K562 (cell line): ENCODE results near the gene ELMO1. TPM values are rescaled to one million over a fixed set of nuclear protein-coding genes. Genes with fewer than 3 reads are reported as not detected.

Experiments
- ATAC-seq: fragments of 200-7000 bp; cut with Tn5 transposase; 3 replicates; pipeline ENCODE4 v1.9.1; 2020; ENCODE audit warnings: moderate library complexity
- BruUV-seq: library from RNA; stranded (reverse); fragments of 400-500 nt; replicated peaks from 2 replicates; lab custom pipeline; 2021; lab: Mats Ljungman, UMichigan
- CTCF ChIA-PET: fragments of 300-600 bp; formaldehyde crosslinking; extraction: SDS; loops from one replicate; lab custom pipeline; 2021; ENCODE audit warnings: low intra/inter-chr PET ratio; lab: Yijun Ruan, JAX
- POLR2A ChIA-PET: fragments of 300-600, 350-650 bp; sonication (Branson Sonifier 250); formaldehyde crosslinking; extraction: SDS; loops from one replicate; lab custom pipeline; 2021; ENCODE audit warnings: antibody characterized with exemption, inconsistent platforms; lab: Yijun Ruan, JAX
- DNase-seq, 4 experiments: peaks; one replicate each; pipeline versions ENCODE4 v3.0.0 to v3.0.0-alpha.2; 2011 to 2018; ENCODE audit warnings: low spot score in 3 of 4, mixed read lengths in 3 of 4; ENCODE audit errors: extremely low read depth in 1 of 4
- FAIRE-seq: peaks from 2 replicates; lab custom pipeline; 2011; peaks lifted over from hg19 to GRCh38; lab: Jason Lieb, UNC
- H2AFZ ChIP-seq: 2 replicates; pipeline ENCODE4 v1.6.0; 2011; ENCODE audit warnings: low read depth, low read length, control low read depth, inconsistent platforms
- H3K27ac ChIP-seq: fragments of 200-600 bp; 3 replicates; pipeline ENCODE4 v1.8.0; 2011; ENCODE audit warnings: low read depth, mild to moderate bottlenecking, control low read depth, inconsistent platforms, low read length, moderate library complexity, mixed read lengths; ENCODE audit errors: extremely low read depth
- H3K27me3 ChIP-seq, 2 experiments: fragments of 300-600 bp in 1 of 2; 2 replicates in 1 of 2; 3 replicates in 1 of 2; pipeline versions ENCODE4 v1.6.0 to v1.8.0; 2011; ENCODE audit warnings: inconsistent platforms in 2 of 2, low read length in 2 of 2, mild to moderate bottlenecking in 1 of 2, mixed read lengths in 1 of 2, moderate library complexity in 1 of 2; ENCODE audit not compliant: control insufficient read depth in 2 of 2, insufficient read depth in 2 of 2
- H3K36me3 ChIP-seq: fragments of 300-600 bp; 3 replicates; pipeline ENCODE4 v1.8.0; 2011; ENCODE audit warnings: mild to moderate bottlenecking, low read length, inconsistent platforms; ENCODE audit not compliant: control insufficient read depth, insufficient read depth
- H3K4me1 ChIP-seq, 2 experiments: fragments of 200-600 bp in 1 of 2; replicated peaks in 1 of 2; 2 replicates in 1 of 2; 3 replicates in 1 of 2; pipeline versions ENCODE4 v1.5.1 to v1.8.0; 2011; ENCODE audit warnings: inconsistent platforms in 2 of 2, low read length in 2 of 2, mild to moderate bottlenecking in 1 of 2, mixed read lengths in 1 of 2, moderate library complexity in 1 of 2; ENCODE audit not compliant: control insufficient read depth in 2 of 2, insufficient read depth in 2 of 2
- H3K4me2 ChIP-seq: 2 replicates; pipeline ENCODE4 v1.6.1; 2011; ENCODE audit warnings: low read length, control low read depth, inconsistent platforms, mixed read lengths; ENCODE audit not compliant: insufficient read depth
- H3K4me3 ChIP-seq: fragments of 200-600 bp; sonication (generic), shearing (Covaris generic); 2 replicates; pipeline ENCODE4 v1.5.1; 2016; ENCODE audit warnings: control low read depth, inconsistent platforms
- H3K79me2 ChIP-seq: fragments of 200-600 bp; 3 replicates; pipeline ENCODE4 v1.8.0; 2011; ENCODE audit warnings: low read length, inconsistent platforms; ENCODE audit not compliant: control insufficient read depth, insufficient read depth
- H3K9ac ChIP-seq, 2 experiments: 2 replicates each; pipeline versions ENCODE4 v1.6.0 to v1.6.1; 2011; ENCODE audit warnings: low read depth in 2 of 2, low read length in 2 of 2, control low read depth in 1 of 2, inconsistent platforms in 1 of 2, mild to moderate bottlenecking in 1 of 2, mixed read lengths in 1 of 2; ENCODE audit not compliant: insufficient read depth in 1 of 2
- H3K9me1 ChIP-seq: one replicate; pipeline ENCODE4 v1.6.0; 2011; ENCODE audit warnings: inconsistent platforms, mild to moderate bottlenecking, low read length, moderate library complexity; ENCODE audit not compliant: control insufficient read depth, insufficient read depth
- H3K9me3 ChIP-seq: replicated peaks from 2 replicates; pipeline ENCODE4 v1.5.1; 2011; ENCODE audit warnings: low read depth, low read length, inconsistent platforms; ENCODE audit not compliant: control insufficient read depth, insufficient read depth
- H4K20me1 ChIP-seq: replicated peaks from 2 replicates; pipeline ENCODE4 v1.6.1; 2011; ENCODE audit warnings: low read length, inconsistent platforms, mixed read lengths; ENCODE audit not compliant: control insufficient read depth, insufficient read depth
- HLTF ChIP-seq: fragments of 450-650 bp; IDR thresholded peaks from 2 replicates; pipeline ENCODE4 v1.6.1; 2016
- POLR2G ChIP-seq: fragments of 200-400 bp; formaldehyde crosslinking; IDR thresholded peaks from 2 replicates; pipeline ENCODE4 v1.6.1; 2017; ENCODE audit warnings: low read depth, mild to moderate bottlenecking, antibody characterized with exemption, low read length, moderate library complexity
- SAP30 ChIP-seq: fragments of 200-600 bp; sonication (generic); IDR thresholded peaks from 2 replicates; pipeline ENCODE4 v1.6.1; 2012; ENCODE audit warnings: borderline replicate concordance, low read depth, mild to moderate bottlenecking, moderate library complexity, low read length, control low read depth, inconsistent platforms; ENCODE audit not compliant: insufficient read depth, poor library complexity, severe bottlenecking
- U2AF1 ChIP-seq: fragments of 200-400 bp; formaldehyde crosslinking; optimal IDR thresholded peaks from 2 replicates; pipeline ENCODE3; 2017; ENCODE audit warnings: mild to moderate bottlenecking, low read depth, low read length, moderate library complexity
- ZC3H8 ChIP-seq: fragments of 450-650 bp; IDR thresholded peaks from 2 replicates; pipeline ENCODE4 v1.6.1; 2017
- ZKSCAN8 ChIP-seq: fragments of 200-800 bp; sonication (Bioruptor generic); IDR thresholded peaks from 2 replicates; pipeline ENCODE4 v1.6.1; 2016; ENCODE audit warnings: missing genetic modification characterization, missing compliant biosample characterization
- ZNF445 ChIP-seq: fragments of 250-450 bp; sonication (Bioruptor Pico); IDR thresholded peaks from 2 replicates; pipeline ENCODE4 v1.4.0; 2020; ENCODE audit warnings: low read depth, mild to moderate bottlenecking, moderate library complexity
- WGBS: fragments of 100-300 bp; shearing (Covaris generic); methylation state at CpG from one replicate; pipeline ENCODE4 v1.1.6; 2016; ENCODE audit warnings: low coverage, mixed read lengths; ENCODE audit not compliant: insufficient coverage; ENCODE audit errors: missing lambda C conversion rate; 5-methylcytosine and 5-hydroxymethylcytosine counted together
- in situ Hi-C: fragments of 300-500 bp; cut with MboI; formaldehyde crosslinking; loops from 4 replicates; pipeline ENCODE4 v1.15.0; 2018; ENCODE audit warnings: inconsistent platforms, mixed read lengths
- intact Hi-C: fragments of 100-400 bp; cut with micrococcal nuclease; formaldehyde crosslinking; loops from 2 replicates; pipeline ENCODE4 v1.14.2; 2022
- polyA plus RNA-seq, 8 experiments: library from polyadenylated mRNA; depleted of rRNA in 4 of 8; stranded (reverse) in 5 of 8; unstranded in 3 of 8; fragments of >200 nt; fragmentation: Nextera tagmentation in 2 of 8; fragmentation: Illumina TruSeq in 1 of 8; extraction: Ambion mirVana in 2 of 8; extraction: Trizol in 1 of 8; gene quantifications; 2 replicates each; pipeline versions ENCODE4 v1.2.1 to v1.2.3, GENCODE V29; 2011 to 2014; ENCODE audit warnings: inconsistent platforms in 1 of 8, missing spikeins in 1 of 8
- total RNA-seq, 7 experiments: library from RNA; depleted of rRNA in 6 of 7; stranded (reverse); fragments of >200 nt in 6 of 7; fragmentation: Illumina TruSeq in 2 of 7; extraction: Trizol in 2 of 7; gene quantifications; 2 replicates each; pipeline versions ENCODE4 v1.2.1 to v1.2.3, GENCODE V29; 2011 to 2021; ENCODE audit warnings: low replicate concordance in 1 of 7
- TF ChIP-seq, protein P1 (sequence below): fragments of 250-450 bp; sonication (Bioruptor Pico); IDR thresholded peaks from 2 replicates; pipeline ENCODE4 v1.4.0; 2020; ENCODE audit warnings: mild to moderate bottlenecking, moderate library complexity
- TF ChIP-seq, protein P2 (sequence below): sonication (generic); formaldehyde crosslinking; IDR thresholded peaks from 2 replicates; pipeline ENCODE4 v1.8.0; 2022; ENCODE audit warnings: missing genetic modification reagents, mild to moderate bottlenecking, moderate library complexity, borderline replicate concordance
- TF ChIP-seq, protein P3 (sequence below), 2 experiments: fragments of 150-350 bp in 1 of 2; IDR thresholded peaks; 2 replicates each; pipeline ENCODE4 v1.6.1; 2012 to 2016; ENCODE audit warnings: low read depth in 2 of 2, low read length in 2 of 2, mild to moderate bottlenecking in 1 of 2, moderate library complexity in 1 of 2

The ELMO1 gene
- total and polyA plus RNA-seq, 9 of the 15 experiments (the other 6 are each of a cell fraction or from before 2014, with no cell fraction given), result 0.36 to 7.2 (median 3.6) TPM

DNA sequence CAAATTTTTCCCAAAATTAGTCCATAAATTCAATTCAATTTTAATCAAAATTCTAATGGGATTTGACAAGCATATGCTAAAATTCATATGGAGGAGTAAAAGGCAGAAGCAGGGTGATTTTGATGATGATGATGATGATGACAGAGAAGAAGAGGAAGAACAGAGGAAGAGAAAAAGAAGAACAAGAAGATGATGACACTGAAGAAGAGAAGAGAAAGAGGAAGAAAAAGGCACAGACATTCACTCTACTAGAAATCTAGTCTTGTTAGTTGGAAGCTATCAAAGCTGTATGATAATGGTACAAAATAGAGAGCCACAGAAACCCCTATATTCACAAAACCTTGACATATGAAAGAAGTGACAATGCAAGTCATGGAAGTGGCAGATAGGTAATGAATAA is 157.9 kb downstream of the ELMO1 start:
- H3K9me1 ChIP-seq, result no peaks in the 10 kb centered on the region
- H3K4me3 ChIP-seq, result no peak overlapping the region
- ChIA-PET CTCF (no interaction called here), POLR2A (no interaction called here)
- H4K20me1 ChIP-seq, result no peaks in the 10 kb centered on the region
- DNase-seq (no peak), FAIRE-seq (no peak), ATAC-seq (no peak)
- H3K36me3 ChIP-seq, result no peaks in the 10 kb centered on the region
- in situ Hi-C loops (no loop called here), intact Hi-C loops (no loop called here)
- no peak for TF ChIP-seq ZC3H8
- H3K79me2 ChIP-seq, result no peaks in the 10 kb centered on the region
- H3K27ac ChIP-seq, result no peak overlapping the region
- no peaks in the 10 kb centered on the region for H3K4me1 ChIP-seq
- H3K9ac ChIP-seq, result no peak overlapping the region
- no peaks in the 10 kb centered on the region for H3K9me3 ChIP-seq
- H3K27me3 ChIP-seq, result no peaks in the 10 kb centered on the region
- H2AFZ ChIP-seq, result no peak overlapping the region
- BruUV-seq, result no TSS peak
- no peak overlapping the region for H3K4me2 ChIP-seq

- POLR2A ChIA-PET, result interaction anchor here (0.5 kb wide), 1 partner anchor 14 kb away, joined by 3 read pairs; no protein-coding TSS in a partner anchor
- H3K27ac ChIP-seq, result no peak overlapping the region
Measured at GRCh38 chr7:37289781-37290180, 158.9 kb downstream of the ELMO1 start.

More at GRCh38 chr7:37289781-37290180, 158.9 kb downstream of the ELMO1 start:
- no peak overlapping the region for H3K4me3 ChIP-seq
- no peak for TF ChIP-seq ZNF445 (CRISPR knock-in tag)
- no peak for TF ChIP-seq SAP30
- TF ChIP-seq, protein P1, sequence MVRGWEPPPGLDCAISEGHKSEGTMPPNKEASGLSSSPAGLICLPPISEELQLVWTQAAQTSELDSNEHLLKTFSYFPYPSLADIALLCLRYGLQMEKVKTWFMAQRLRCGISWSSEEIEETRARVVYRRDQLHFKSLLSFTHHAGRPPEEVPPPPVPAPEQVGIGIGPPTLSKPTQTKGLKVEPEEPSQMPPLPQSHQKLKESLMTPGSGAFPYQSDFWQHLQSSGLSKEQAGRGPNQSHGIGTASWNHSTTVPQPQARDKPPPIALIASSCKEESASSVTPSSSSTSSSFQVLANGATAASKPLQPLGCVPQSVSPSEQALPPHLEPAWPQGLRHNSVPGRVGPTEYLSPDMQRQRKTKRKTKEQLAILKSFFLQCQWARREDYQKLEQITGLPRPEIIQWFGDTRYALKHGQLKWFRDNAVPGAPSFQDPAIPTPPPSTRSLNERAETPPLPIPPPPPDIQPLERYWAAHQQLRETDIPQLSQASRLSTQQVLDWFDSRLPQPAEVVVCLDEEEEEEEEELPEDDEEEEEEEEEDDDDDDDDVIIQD (CRISPR knock-in tag), result no peak
- TF ChIP-seq, protein P2, sequence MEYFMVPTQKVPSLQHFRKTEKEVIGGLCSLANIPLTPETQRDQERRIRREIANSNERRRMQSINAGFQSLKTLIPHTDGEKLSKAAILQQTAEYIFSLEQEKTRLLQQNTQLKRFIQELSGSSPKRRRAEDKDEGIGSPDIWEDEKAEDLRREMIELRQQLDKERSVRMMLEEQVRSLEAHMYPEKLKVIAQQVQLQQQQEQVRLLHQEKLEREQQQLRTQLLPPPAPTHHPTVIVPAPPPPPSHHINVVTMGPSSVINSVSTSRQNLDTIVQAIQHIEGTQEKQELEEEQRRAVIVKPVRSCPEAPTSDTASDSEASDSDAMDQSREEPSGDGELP, result no peak
- TF ChIP-seq ZKSCAN8 (CRISPR knock-in tag), result no peak
- TF ChIP-seq, protein P3, sequence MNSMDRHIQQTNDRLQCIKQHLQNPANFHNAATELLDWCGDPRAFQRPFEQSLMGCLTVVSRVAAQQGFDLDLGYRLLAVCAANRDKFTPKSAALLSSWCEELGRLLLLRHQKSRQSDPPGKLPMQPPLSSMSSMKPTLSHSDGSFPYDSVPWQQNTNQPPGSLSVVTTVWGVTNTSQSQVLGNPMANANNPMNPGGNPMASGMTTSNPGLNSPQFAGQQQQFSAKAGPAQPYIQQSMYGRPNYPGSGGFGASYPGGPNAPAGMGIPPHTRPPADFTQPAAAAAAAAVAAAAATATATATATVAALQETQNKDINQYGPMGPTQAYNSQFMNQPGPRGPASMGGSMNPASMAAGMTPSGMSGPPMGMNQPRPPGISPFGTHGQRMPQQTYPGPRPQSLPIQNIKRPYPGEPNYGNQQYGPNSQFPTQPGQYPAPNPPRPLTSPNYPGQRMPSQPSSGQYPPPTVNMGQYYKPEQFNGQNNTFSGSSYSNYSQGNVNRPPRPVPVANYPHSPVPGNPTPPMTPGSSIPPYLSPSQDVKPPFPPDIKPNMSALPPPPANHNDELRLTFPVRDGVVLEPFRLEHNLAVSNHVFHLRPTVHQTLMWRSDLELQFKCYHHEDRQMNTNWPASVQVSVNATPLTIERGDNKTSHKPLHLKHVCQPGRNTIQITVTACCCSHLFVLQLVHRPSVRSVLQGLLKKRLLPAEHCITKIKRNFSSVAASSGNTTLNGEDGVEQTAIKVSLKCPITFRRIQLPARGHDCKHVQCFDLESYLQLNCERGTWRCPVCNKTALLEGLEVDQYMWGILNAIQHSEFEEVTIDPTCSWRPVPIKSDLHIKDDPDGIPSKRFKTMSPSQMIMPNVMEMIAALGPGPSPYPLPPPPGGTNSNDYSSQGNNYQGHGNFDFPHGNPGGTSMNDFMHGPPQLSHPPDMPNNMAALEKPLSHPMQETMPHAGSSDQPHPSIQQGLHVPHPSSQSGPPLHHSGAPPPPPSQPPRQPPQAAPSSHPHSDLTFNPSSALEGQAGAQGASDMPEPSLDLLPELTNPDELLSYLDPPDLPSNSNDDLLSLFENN (IDR thresholded peaks at IDR 0.05; ENCODE audit: low read depth in 2 of 2, low read length in 2 of 2), result no peak
- no peak for TF ChIP-seq HLTF
- TF ChIP-seq U2AF1, result no peak
- TF ChIP-seq POLR2G, result no peak
- H3K36me3 ChIP-seq, result no peaks in the 10 kb centered on the region
- FAIRE-seq, result no peak
- H3K9me3 ChIP-seq, result no peaks in the 10 kb centered on the region
- in situ Hi-C loops (no loop called here), intact Hi-C loops (no loop called here)
- BruUV-seq, result no TSS peak
- DNase-seq, result no peak
- no peaks in the 10 kb centered on the region for H3K9me1 ChIP-seq
- H3K79me2 ChIP-seq, result no peaks in the 10 kb centered on the region
- no peaks in the 10 kb centered on the region for H3K27me3 ChIP-seq
- H3K4me2 ChIP-seq, result no peak overlapping the region
- 0% methylated on average over 1 of the region's 1 CpG for WGBS
- no peak overlapping the region for H2AFZ ChIP-seq
- no peak for ATAC-seq
- no peaks in the 10 kb centered on the region for H4K20me1 ChIP-seq
- H3K4me1 ChIP-seq, result no peaks in the 10 kb centered on the region
- CTCF ChIA-PET, result no interaction called here
- H3K9ac ChIP-seq, result no peak overlapping the region
